Loucy (cell line): ENCODE results near the gene N4BP3.

ENCODE experiments used
- EZH2phosphoT487 ChIP-seq: fragments of 200-600 bp; IDR thresholded peaks from 2 replicates; pipeline ENCODE4 v1.6.1; 2018; ENCODE audit warnings: antibody characterized with exemption, mild to moderate bottlenecking, moderate library complexity, borderline replicate concordance
- TF ChIP-seq, protein P1 (sequence below): fragments of 200-600 bp; sonication (generic); conservative IDR thresholded peaks from 2 replicates; pipeline ENCODE4 v1.5.1; 2014; ENCODE audit warnings: mild to moderate bottlenecking, antibody characterized with exemption, low read length

DNA sequence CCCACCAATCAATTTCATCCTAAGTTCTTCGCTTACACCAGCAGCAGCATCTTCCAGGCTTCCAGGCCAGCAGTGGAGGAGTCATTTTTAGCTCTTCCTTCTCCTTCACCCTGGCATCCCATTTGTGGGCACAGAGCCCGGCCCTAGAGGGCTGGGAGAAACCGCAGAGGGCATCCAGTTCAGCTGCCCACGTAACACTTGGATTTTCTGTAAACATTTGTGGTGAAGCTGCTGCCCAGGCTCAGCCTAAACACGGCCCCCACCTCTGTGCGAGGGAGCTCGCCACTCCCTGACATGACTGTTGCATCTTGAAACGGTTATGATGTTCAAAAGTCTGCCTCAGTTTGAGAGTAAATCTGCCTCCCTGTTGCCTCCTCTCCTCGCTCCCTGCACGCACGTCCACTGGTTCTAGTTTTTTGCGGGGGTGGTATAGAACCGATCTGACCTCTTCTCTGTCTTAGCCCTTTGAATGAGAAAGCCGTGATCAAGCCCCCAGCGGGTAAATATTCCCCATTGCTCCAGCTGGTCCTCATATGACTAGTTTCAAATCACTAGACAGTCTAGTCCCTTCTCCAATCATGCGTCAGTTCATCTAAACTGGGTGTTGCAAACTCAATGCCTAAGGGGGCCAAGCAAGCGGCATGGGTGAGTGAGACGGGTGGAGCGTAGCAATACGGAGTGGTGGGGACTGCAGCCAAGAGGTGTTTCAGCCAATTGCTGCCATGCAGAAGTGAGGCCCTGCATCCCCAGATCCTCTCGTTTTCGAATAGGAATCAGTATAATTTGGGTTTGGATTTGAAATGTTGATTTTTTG lies 34.9 kb upstream of the N4BP3 start:
- TF ChIP-seq, protein P1, sequence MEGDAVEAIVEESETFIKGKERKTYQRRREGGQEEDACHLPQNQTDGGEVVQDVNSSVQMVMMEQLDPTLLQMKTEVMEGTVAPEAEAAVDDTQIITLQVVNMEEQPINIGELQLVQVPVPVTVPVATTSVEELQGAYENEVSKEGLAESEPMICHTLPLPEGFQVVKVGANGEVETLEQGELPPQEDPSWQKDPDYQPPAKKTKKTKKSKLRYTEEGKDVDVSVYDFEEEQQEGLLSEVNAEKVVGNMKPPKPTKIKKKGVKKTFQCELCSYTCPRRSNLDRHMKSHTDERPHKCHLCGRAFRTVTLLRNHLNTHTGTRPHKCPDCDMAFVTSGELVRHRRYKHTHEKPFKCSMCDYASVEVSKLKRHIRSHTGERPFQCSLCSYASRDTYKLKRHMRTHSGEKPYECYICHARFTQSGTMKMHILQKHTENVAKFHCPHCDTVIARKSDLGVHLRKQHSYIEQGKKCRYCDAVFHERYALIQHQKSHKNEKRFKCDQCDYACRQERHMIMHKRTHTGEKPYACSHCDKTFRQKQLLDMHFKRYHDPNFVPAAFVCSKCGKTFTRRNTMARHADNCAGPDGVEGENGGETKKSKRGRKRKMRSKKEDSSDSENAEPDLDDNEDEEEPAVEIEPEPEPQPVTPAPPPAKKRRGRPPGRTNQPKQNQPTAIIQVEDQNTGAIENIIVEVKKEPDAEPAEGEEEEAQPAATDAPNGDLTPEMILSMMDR = no peak
- TF ChIP-seq EZH2phosphoT487 = no peak
